K562 (cell line): ENCODE data around the gene BRAF. TPM values are rescaled to one million over a fixed set of nuclear protein-coding genes. Genes with fewer than 3 reads are reported as not detected.

Experiments used
- EP400 ChIP-seq: fragments of 450-650 bp; IDR thresholded peaks from 2 replicates; pipeline ENCODE4 v1.6.1; 2017; ENCODE audit warnings: antibody characterized with exemption, mild to moderate bottlenecking, moderate library complexity
- FUS ChIP-seq: fragments of 200-400 bp; formaldehyde crosslinking; optimal IDR thresholded peaks from 2 replicates; pipeline ENCODE3; 2017; ENCODE audit warnings: low read depth, low read length
- KDM2B ChIP-seq: fragments of 250-450 bp; sonication (Bioruptor Pico); IDR thresholded peaks from 2 replicates; pipeline ENCODE4 v1.8.0; 2021; ENCODE audit warnings: mild to moderate bottlenecking, moderate library complexity
- LARP7 ChIP-seq: fragments of 450-650 bp; IDR thresholded peaks from 2 replicates; pipeline ENCODE4 v1.6.1; 2016
- NRF1 ChIP-seq, 2 experiments: fragments of 450-650 bp; IDR thresholded peaks in 1 of 2; conservative IDR thresholded peaks in 1 of 2; 2 replicates each; pipeline ENCODE4 v1.6.1; 2014; ENCODE audit warnings: mild to moderate bottlenecking in 2 of 2
- OTX1 ChIP-seq: fragments of 450-650 bp; formaldehyde crosslinking; IDR thresholded peaks from 2 replicates; pipeline ENCODE4 v1.4.0; 2022; ENCODE audit warnings: mild to moderate bottlenecking
- RFX1 ChIP-seq: fragments of 450-650 bp; IDR thresholded peaks from 2 replicates; pipeline ENCODE4 v1.6.1; 2016; ENCODE audit warnings: mild to moderate bottlenecking, moderate library complexity
- SIN3A ChIP-seq, 2 experiments: fragments of 150-350 bp in 1 of 2; IDR thresholded peaks; 2 replicates each; pipeline ENCODE4 v1.6.1; 2011 to 2016; ENCODE audit warnings: borderline replicate concordance in 2 of 2, low read depth in 2 of 2, low read length in 2 of 2, mild to moderate bottlenecking in 2 of 2, moderate library complexity in 2 of 2; ENCODE audit not compliant: control insufficient read depth in 1 of 2
- TFAM ChIP-seq: fragments of 250-450 bp; sonication (Bioruptor Pico); conservative IDR thresholded peaks from 2 replicates; pipeline ENCODE4 v1.5.0; 2021; ENCODE audit warnings: mild to moderate bottlenecking, moderate library complexity
- ZNF165 ChIP-seq: fragments of 250-450 bp; sonication (Bioruptor Pico); IDR thresholded peaks from 2 replicates; pipeline ENCODE4 v1.4.0; 2020; ENCODE audit warnings: borderline replicate concordance
- ZNF239 ChIP-seq: fragments of 250-450 bp; sonication (Bioruptor Pico); IDR thresholded peaks from 2 replicates; pipeline ENCODE4 v1.4.0; 2020; ENCODE audit warnings: mild to moderate bottlenecking
- ZNF347 ChIP-seq: fragments of 450-650 bp; formaldehyde crosslinking; IDR thresholded peaks from 2 replicates; pipeline ENCODE4 v1.4.0; 2020; ENCODE audit warnings: low read depth, mild to moderate bottlenecking, moderate library complexity
- polyA plus RNA-seq, 8 experiments: library from polyadenylated mRNA; depleted of rRNA in 4 of 8; stranded (reverse) in 5 of 8; unstranded in 3 of 8; fragments of >200 nt; fragmentation: Nextera tagmentation in 2 of 8; fragmentation: Illumina TruSeq in 1 of 8; extraction: Ambion mirVana in 2 of 8; extraction: Trizol in 1 of 8; gene quantifications; 2 replicates each; pipeline versions ENCODE4 v1.2.1 to v1.2.3, GENCODE V29; 2011 to 2014; ENCODE audit warnings: inconsistent platforms in 1 of 8, missing spikeins in 1 of 8
- total RNA-seq, 7 experiments: library from RNA; depleted of rRNA in 6 of 7; stranded (reverse); fragments of >200 nt in 6 of 7; fragmentation: Illumina TruSeq in 2 of 7; extraction: Trizol in 2 of 7; gene quantifications; 2 replicates each; pipeline versions ENCODE4 v1.2.1 to v1.2.3, GENCODE V29; 2011 to 2021; ENCODE audit warnings: low replicate concordance in 1 of 7
- TF ChIP-seq, protein P1 (sequence below), 2 experiments: fragments of 450-650 bp; formaldehyde crosslinking in 1 of 2; IDR thresholded peaks; 2 replicates each; pipeline versions ENCODE4 v1.4.0 to v1.6.1; 2014 to 2020; ENCODE audit warnings: mild to moderate bottlenecking in 2 of 2, borderline replicate concordance in 1 of 2, low read depth in 1 of 2
- TF ChIP-seq, protein P2 (sequence below), 2 experiments: fragments of 250-450 bp in 1 of 2; fragments of 450-650 bp in 1 of 2; sonication (Bioruptor Pico) in 1 of 2; IDR thresholded peaks; 2 replicates each; pipeline versions ENCODE4 v1.6.1 to v1.8.0; 2016 to 2021; ENCODE audit warnings: mild to moderate bottlenecking in 2 of 2, moderate library complexity in 2 of 2, missing compliant biosample characterization in 1 of 2, missing genetic modification characterization in 1 of 2

The BRAF gene
- total and polyA plus RNA-seq, 9 of the 15 experiments (the other 6 are each of a cell fraction or from before 2014, with no cell fraction given), result 3.6 to 38.3 (median 21.9) TPM

DNA sequence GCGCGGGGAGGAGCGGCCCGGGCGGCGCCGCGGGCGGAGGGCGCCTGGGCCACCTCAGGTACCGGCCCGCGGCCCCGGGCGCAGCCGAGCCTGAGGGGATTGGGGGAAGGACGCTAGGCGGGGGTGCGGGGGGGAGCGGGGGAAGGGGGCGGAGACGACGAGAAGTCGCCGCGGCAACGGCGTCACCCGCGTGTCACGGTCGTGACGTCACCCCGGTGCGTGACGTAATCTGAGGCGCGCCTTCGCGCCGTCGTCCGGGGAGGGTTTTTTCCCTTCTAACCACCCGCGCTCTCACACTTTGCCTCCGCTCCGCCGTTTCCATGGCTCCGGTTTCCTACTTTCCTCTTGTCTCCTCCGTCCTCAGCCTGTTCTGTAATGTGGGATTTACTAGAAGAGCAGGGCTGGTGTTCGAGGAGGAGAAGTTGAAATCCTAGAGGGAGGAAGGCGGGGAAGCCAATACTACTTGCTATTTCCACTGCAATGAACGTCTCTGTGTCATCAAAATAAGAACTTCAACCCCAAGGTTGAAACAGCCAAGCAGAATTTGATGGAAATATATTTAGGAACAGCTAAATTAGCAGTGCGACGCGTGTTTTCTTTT lies at the start of gene BRAF (continued):
- TF ChIP-seq, protein P1, sequence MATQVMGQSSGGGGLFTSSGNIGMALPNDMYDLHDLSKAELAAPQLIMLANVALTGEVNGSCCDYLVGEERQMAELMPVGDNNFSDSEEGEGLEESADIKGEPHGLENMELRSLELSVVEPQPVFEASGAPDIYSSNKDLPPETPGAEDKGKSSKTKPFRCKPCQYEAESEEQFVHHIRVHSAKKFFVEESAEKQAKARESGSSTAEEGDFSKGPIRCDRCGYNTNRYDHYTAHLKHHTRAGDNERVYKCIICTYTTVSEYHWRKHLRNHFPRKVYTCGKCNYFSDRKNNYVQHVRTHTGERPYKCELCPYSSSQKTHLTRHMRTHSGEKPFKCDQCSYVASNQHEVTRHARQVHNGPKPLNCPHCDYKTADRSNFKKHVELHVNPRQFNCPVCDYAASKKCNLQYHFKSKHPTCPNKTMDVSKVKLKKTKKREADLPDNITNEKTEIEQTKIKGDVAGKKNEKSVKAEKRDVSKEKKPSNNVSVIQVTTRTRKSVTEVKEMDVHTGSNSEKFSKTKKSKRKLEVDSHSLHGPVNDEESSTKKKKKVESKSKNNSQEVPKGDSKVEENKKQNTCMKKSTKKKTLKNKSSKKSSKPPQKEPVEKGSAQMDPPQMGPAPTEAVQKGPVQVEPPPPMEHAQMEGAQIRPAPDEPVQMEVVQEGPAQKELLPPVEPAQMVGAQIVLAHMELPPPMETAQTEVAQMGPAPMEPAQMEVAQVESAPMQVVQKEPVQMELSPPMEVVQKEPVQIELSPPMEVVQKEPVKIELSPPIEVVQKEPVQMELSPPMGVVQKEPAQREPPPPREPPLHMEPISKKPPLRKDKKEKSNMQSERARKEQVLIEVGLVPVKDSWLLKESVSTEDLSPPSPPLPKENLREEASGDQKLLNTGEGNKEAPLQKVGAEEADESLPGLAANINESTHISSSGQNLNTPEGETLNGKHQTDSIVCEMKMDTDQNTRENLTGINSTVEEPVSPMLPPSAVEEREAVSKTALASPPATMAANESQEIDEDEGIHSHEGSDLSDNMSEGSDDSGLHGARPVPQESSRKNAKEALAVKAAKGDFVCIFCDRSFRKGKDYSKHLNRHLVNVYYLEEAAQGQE (IDR thresholded peaks at IDR 0.05; ENCODE audit: borderline replicate concordance), result no peak
- TF ChIP-seq, protein P1 (CRISPR knock-in tag; IDR thresholded peaks at IDR 0.05; ENCODE audit: low read depth), result no peak
- TF ChIP-seq OTX1, result peak; percentile 73
- TF ChIP-seq ZNF239 (CRISPR knock-in tag), result no peak
- TF ChIP-seq KDM2B (CRISPR knock-in tag), result 0 out of 2 replicates have a peak, but pooled peaks have one; percentile 77
- TF ChIP-seq LARP7, result no peak
- peak; percentile 55 for TF ChIP-seq EP400
- no peak for TF ChIP-seq ZNF165 (CRISPR knock-in tag)
- TF ChIP-seq TFAM (CRISPR knock-in tag), result no peak
- TF ChIP-seq ZNF347, result no peak
- no peak for TF ChIP-seq FUS
- TF ChIP-seq NRF1 (conservative IDR thresholded peaks at IDR 0.05 in 1 of 2, IDR thresholded peaks at IDR 0.05 in 1 of 2), result 0 out of 4 replicates have a peak, but pooled peaks of 1 of the 2 experiments have one; percentile 17
- peak; percentile 86 for TF ChIP-seq RFX1
- peak; percentile 23 to 67; a peak in 1 of 4 replicates for TF ChIP-seq SIN3A (IDR thresholded peaks at IDR 0.05; ENCODE audit: borderline replicate concordance in 2 of 2, control insufficient read depth in 1 of 2, low read depth in 2 of 2, low read length in 2 of 2)
- TF ChIP-seq, protein P2, sequence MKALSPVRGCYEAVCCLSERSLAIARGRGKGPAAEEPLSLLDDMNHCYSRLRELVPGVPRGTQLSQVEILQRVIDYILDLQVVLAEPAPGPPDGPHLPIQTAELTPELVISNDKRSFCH (CRISPR knock-in tag; IDR thresholded peaks at IDR 0.05), result no peak
- TF ChIP-seq, protein P2 (tag; IDR thresholded peaks at IDR 0.05), result peak; percentile 78
